HEK293T (cell line): ENCODE results near the gene AGAP3.

ENCODE experiments used
- ARNT ChIP-seq: fragments of 450-650 bp; IDR thresholded peaks from 2 replicates; pipeline ENCODE4 v1.6.1; 2017; ENCODE audit warnings: mild to moderate bottlenecking
- BHLHE40 ChIP-seq: fragments of 450-650 bp; IDR thresholded peaks from 2 replicates; pipeline ENCODE4 v1.6.1; 2016; ENCODE audit warnings: mild to moderate bottlenecking, moderate library complexity, borderline replicate concordance
- CTBP1 ChIP-seq: fragments of 450-650 bp; IDR thresholded peaks from 2 replicates; pipeline ENCODE4 v1.6.1; 2016; ENCODE audit warnings: borderline replicate concordance
- ELF4 ChIP-seq: fragments of 450-650 bp; IDR thresholded peaks from 2 replicates; pipeline ENCODE4 v1.6.1; 2017; ENCODE audit warnings: antibody characterized with exemption
- FOXA1 ChIP-seq: fragments of 450-650 bp; IDR thresholded peaks from 2 replicates; pipeline ENCODE4 v1.6.1; 2016; ENCODE audit warnings: mild to moderate bottlenecking
- FOXK2 ChIP-seq: fragments of 450-650 bp; IDR thresholded peaks from 2 replicates; pipeline ENCODE4 v1.6.1; 2016; ENCODE audit warnings: mild to moderate bottlenecking
- FOXM1 ChIP-seq: fragments of 450-650 bp; IDR thresholded peaks from 2 replicates; pipeline ENCODE4 v1.6.1; 2017; ENCODE audit warnings: mild to moderate bottlenecking, borderline replicate concordance
- HDGF ChIP-seq: fragments of 450-650 bp; IDR thresholded peaks from 2 replicates; pipeline ENCODE4 v1.6.1; 2017; ENCODE audit warnings: antibody characterized with exemption, borderline replicate concordance
- L3MBTL2 ChIP-seq: fragments of 450-650 bp; conservative IDR thresholded peaks from 2 replicates; pipeline ENCODE4 v1.6.1; 2016; ENCODE audit warnings: mild to moderate bottlenecking
- NFRKB ChIP-seq: fragments of 450-650 bp; IDR thresholded peaks from 2 replicates; pipeline ENCODE4 v1.6.1; 2016; ENCODE audit warnings: mild to moderate bottlenecking, moderate library complexity
- SP1 ChIP-seq: fragments of 450-650 bp; IDR thresholded peaks from 2 replicates; pipeline ENCODE4 v1.6.1; 2017
- SUZ12 ChIP-seq: fragments of 450-650 bp; IDR thresholded peaks from 2 replicates; pipeline ENCODE4 v1.6.1; 2016; ENCODE audit warnings: mild to moderate bottlenecking

GRCh38 chr7:151157645-151158329 is 71.5 kb downstream of the AGAP3 start:
- TF ChIP-seq FOXA1 (no peak), FOXK2 (no peak), CTBP1 (no peak), HDGF (no peak), FOXM1 (no peak), L3MBTL2 (no peak), SUZ12 (no peak), BHLHE40 (no peak), NFRKB (no peak), ELF4 (no peak), SP1 (no peak), ARNT (no peak)
